HG02981 (cell line): ENCODE measurements around the gene CREBZF.
"Not testable (repeated sequence)": the region's sequence is repeated elsewhere in the genome, so short reads cannot be mapped to it uniquely, and the experiment has no call there.

Source experiments
- ATAC-seq: cut with Tn5 transposase; IDR thresholded peaks from one replicate; pipeline ENCODE4 v1.9.1; 2021; ENCODE audit warnings: mild to moderate bottlenecking, moderate library complexity; ENCODE audit not compliant: unreplicated experiment

Gene CREBZF

GRCh38 chr11:85627332-85627997 is 37.5 kb downstream of the CREBZF start, which contains the start of gene DLG2:
Gene DLG2 (minus strand): TSS chr11:85627344.
- no peak for ATAC-seq

- ATAC-seq: no peak
These were observed 38.4 kb downstream of the CREBZF start for GRCh38 chr11:85626496-85626895.

DNA sequence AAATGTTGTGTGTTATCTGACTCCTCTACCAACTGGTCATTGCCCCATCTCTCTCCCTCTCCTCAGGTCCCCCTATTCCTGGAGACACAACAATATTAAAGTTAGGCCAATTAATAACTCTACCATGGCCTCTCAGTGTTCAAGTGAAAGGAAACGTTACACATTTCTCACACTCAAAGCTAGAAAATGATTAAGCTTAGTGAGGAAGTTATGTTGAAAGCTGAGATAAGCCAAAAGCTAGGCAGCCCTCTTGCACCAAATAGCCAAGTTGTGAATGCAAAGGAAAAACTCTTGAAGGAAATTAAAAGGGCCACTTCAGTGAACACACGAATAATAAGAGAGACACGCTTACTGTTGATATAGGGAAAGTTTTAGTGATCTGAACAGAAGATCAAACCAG is 44.7 kb downstream of the CREBZF start:
- ATAC-seq: no peak

GRCh38 chr11:85619499-85619898 is 45.4 kb downstream of the CREBZF start:
- ATAC-seq: no peak

- ATAC-seq: not testable (repeated sequence)
These were observed 53.3 kb downstream of the CREBZF start for GRCh38 chr11:85611643-85612042.
